Neutrophil (primary cell): ENCODE measurements around the gene GCK.

Experiments
- H3K27ac ChIP-seq: fragments of 200-600 bp; sonication (generic); 2 replicates; pipeline ENCODE4 v1.5.1; 2016; ENCODE audit warnings: mild to moderate bottlenecking, moderate library complexity
- H3K27me3 ChIP-seq: fragments of 200-600 bp; sonication (generic); 2 replicates; pipeline ENCODE4 v1.6.0; 2016; ENCODE audit warnings: mild to moderate bottlenecking
- H3K36me3 ChIP-seq: fragments of 200-600 bp; sonication (generic); 2 replicates; pipeline ENCODE4 v1.5.1; 2017
- H3K4me1 ChIP-seq, 2 experiments: fragments of 200-600 bp in 1 of 2; sonication (generic) in 1 of 2; 1 replicate in 1 of 2; 2 replicates in 1 of 2; pipeline versions ENCODE4 v1.5.1 to v1.6.1; 2013 to 2016; ENCODE audit warnings: low read depth in 1 of 2, low read length in 1 of 2, mild to moderate bottlenecking in 1 of 2, moderate library complexity in 1 of 2; ENCODE audit not compliant: control insufficient read depth in 1 of 2, insufficient read depth in 1 of 2
- H3K4me3 ChIP-seq, 2 experiments: fragments of 200-600 bp in 1 of 2; sonication (generic) in 1 of 2; 1 replicate in 1 of 2; 2 replicates in 1 of 2; pipeline ENCODE4 v1.5.1; 2013 to 2016; ENCODE audit warnings: low read depth in 1 of 2, low read length in 1 of 2, mild to moderate bottlenecking in 1 of 2, moderate library complexity in 1 of 2
- H3K9me3 ChIP-seq: fragments of 200-600 bp; sonication (generic); 2 replicates; pipeline ENCODE4 v1.5.1; 2016
- TF ChIP-seq, protein P1 (sequence below): fragments of 200-600 bp; sonication (generic); IDR thresholded peaks from 2 replicates; pipeline ENCODE4 v1.5.1; 2016; ENCODE audit warnings: antibody characterized with exemption

Gene GCK

GRCh38 chr7:44098092-44099068, 90.9 kb downstream of the GCK start:
- TF ChIP-seq, protein P1, sequence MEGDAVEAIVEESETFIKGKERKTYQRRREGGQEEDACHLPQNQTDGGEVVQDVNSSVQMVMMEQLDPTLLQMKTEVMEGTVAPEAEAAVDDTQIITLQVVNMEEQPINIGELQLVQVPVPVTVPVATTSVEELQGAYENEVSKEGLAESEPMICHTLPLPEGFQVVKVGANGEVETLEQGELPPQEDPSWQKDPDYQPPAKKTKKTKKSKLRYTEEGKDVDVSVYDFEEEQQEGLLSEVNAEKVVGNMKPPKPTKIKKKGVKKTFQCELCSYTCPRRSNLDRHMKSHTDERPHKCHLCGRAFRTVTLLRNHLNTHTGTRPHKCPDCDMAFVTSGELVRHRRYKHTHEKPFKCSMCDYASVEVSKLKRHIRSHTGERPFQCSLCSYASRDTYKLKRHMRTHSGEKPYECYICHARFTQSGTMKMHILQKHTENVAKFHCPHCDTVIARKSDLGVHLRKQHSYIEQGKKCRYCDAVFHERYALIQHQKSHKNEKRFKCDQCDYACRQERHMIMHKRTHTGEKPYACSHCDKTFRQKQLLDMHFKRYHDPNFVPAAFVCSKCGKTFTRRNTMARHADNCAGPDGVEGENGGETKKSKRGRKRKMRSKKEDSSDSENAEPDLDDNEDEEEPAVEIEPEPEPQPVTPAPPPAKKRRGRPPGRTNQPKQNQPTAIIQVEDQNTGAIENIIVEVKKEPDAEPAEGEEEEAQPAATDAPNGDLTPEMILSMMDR: no peak
- Histone ChIP-seq H3K9me3 (no peaks in the 10 kb centered on the region), H3K4me3 (no peak overlapping the region), H3K27me3 (peaks cover 20% of the 10 kb centered on the region), H3K4me1 (no peaks in the 10 kb centered on the region), H3K27ac (no peak overlapping the region), H3K36me3 (no peaks in the 10 kb centered on the region)

GRCh38 chr7:44097064-44097932, 91.9 kb downstream of the GCK start:
- no peaks in the 10 kb centered on the region for H3K9me3 ChIP-seq
- TF ChIP-seq, protein P1: no peak
- H3K4me1 ChIP-seq: no peaks in the 10 kb centered on the region
- peaks cover 10% of the 10 kb centered on the region for H3K27me3 ChIP-seq
- no peak overlapping the region for H3K27ac ChIP-seq
- H3K36me3 ChIP-seq: no peaks in the 10 kb centered on the region
- H3K4me3 ChIP-seq: no peak overlapping the region

GRCh38 chr7:44096326-44096881, 92.8 kb downstream of the GCK start:
- Histone ChIP-seq H3K36me3 (no peaks in the 10 kb centered on the region), H3K27ac (no peak overlapping the region), H3K27me3 (peaks cover under 1% of the 10 kb centered on the region), H3K4me1 (no peaks in the 10 kb centered on the region), H3K4me3 (no peak overlapping the region), H3K9me3 (no peaks in the 10 kb centered on the region)
- TF ChIP-seq, protein P1: no peak

DNA sequence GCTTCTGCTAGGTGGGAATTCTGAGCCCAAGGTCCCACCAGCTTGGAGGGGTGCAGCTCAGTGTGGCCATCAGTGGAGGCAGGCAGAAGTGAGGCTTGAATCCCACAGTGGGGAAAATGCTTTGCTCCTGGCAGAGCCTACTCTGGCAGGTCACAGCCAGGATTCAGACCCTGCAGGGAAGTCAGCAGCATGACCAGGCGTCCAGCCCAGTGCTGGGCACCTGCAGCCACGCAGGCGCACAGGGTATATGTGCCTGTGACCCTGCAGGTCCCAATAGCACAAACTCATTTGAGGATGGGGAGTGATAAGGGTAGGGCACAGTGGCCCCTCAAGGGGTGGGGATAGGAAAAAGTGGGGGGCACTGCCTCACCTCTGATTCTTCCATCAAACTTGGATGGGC, 93.5 kb downstream of the GCK start:
- Histone ChIP-seq H3K27ac (no peak overlapping the region), H3K4me3 (no peak overlapping the region), H3K4me1 (no peaks in the 10 kb centered on the region), H3K9me3 (no peaks in the 10 kb centered on the region), H3K36me3 (no peaks in the 10 kb centered on the region), H3K27me3 (peaks cover 1% of the 10 kb centered on the region)
- TF ChIP-seq, protein P1: no peak

DNA sequence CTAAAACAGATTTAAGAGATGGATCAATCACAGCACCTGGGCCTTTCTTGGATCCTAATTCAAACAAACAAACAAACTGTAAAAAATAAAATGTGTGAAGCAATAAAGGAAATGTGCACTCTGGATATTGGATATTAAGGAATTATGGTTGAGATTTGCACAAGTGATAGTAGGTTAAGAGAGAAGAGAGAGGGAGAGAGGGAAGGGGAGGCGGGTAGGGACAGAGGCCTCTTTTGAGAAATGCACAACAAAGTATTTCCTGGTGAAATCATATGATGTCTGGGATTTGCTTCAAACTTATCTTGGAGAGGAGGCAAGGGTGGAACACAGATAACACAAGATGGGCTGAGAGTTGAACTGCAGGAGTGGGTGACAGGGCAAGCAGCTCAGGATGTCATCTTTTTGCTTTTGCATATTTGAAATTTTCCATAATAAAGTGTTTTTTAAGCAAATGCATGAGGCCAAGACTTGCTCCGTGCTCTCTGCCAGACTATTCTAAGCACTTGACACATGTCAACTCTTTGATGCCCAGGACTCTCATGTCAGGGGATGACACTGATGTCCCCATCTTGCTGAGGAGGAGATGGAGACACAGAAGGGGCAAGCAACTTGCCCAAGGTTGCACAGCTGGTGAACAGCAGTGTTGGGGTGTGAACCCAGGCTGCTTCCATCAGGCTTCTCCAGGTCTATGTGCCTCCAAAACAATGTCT, 94.2 kb downstream of the GCK start:
- Histone ChIP-seq H3K27ac (no peak overlapping the region), H3K4me3 (no peak overlapping the region), H3K9me3 (no peaks in the 10 kb centered on the region), H3K4me1 (no peaks in the 10 kb centered on the region), H3K36me3 (no peaks in the 10 kb centered on the region), H3K27me3 (peaks cover 4% of the 10 kb centered on the region)
- TF ChIP-seq, protein P1: no peak
